ENCODE measurements around the gene SKOR2. TPM values are rescaled to one million over a fixed set of nuclear protein-coding genes. Genes with fewer than 3 reads are reported as not detected.
"Not testable (repeated sequence)": the region's sequence is repeated elsewhere in the genome, so short reads cannot be mapped to it uniquely, and the experiment has no call there.

The SKOR2 gene
- total RNA-seq, 2 experiments from 2014 or later: not detected

DNA sequence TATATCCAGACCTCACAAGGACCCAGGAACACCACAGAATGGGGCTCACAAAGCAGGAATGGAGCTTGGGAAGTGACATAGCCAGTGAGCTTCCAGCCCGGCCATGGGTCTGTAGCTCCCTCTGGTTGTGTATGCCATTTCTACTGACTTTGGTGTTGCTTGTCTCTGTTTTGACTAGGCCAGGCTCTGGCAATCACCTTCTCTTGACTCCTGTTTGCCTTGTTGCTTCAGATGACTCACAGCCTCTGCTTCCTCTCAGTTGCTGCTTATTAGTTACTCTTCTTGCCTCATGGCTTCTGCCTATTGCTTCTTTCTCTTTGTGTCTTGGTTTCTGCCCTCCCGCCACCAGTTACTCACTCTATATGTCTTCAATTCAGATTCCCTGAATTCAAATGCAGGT is 59.5 kb downstream of the SKOR2 start:
- Mint-ChIP-seq H3K9me3 (no peaks in the 10 kb centered on the region), H3K4me3 (no peak overlapping the region), H3K27me3 (peaks cover 52% of the 10 kb centered on the region), H3K36me3 (ENCODE audit: low read depth) (no peaks in the 10 kb centered on the region), H3K27ac (no peak overlapping the region), H3K4me1 (ENCODE audit: low read depth) (no peaks in the 10 kb centered on the region)
- no peak for ATAC-seq (ENCODE audit: poor library complexity)
- ChIA-PET CTCF (interaction anchor here (1.2 kb wide), 1 partner anchor 557 kb away, joined by 3 read pairs; no protein-coding TSS in a partner anchor), POLR2A (no interaction called here)
- Histone ChIP-seq H3K9me3 (ENCODE audit: control insufficient read depth in 1 of 2, insufficient read depth in 1 of 2, low read length in 2 of 2) (no peaks in the 10 kb centered on the region), H3K4me3 (ENCODE audit: low read length) (no peak overlapping the region), H3K27me3 (ENCODE audit: control insufficient read depth in 1 of 2, insufficient read depth in 2 of 2, low read length in 2 of 2) (peaks cover 2 to 9% of the 10 kb centered on the region in 2 experiments), H3K36me3 (ENCODE audit: insufficient read depth, low read length) (no peaks in the 10 kb centered on the region), H3K27ac (ENCODE audit: low read depth in 1 of 2, low read length in 2 of 2) (no peak overlapping the region), H3K4me1 (ENCODE audit: insufficient read depth, low read length) (no peaks in the 10 kb centered on the region)
- intact Hi-C loops (cut with DNase I, micrococcal nuclease): no loop called here
- TF ChIP-seq, protein P1, sequence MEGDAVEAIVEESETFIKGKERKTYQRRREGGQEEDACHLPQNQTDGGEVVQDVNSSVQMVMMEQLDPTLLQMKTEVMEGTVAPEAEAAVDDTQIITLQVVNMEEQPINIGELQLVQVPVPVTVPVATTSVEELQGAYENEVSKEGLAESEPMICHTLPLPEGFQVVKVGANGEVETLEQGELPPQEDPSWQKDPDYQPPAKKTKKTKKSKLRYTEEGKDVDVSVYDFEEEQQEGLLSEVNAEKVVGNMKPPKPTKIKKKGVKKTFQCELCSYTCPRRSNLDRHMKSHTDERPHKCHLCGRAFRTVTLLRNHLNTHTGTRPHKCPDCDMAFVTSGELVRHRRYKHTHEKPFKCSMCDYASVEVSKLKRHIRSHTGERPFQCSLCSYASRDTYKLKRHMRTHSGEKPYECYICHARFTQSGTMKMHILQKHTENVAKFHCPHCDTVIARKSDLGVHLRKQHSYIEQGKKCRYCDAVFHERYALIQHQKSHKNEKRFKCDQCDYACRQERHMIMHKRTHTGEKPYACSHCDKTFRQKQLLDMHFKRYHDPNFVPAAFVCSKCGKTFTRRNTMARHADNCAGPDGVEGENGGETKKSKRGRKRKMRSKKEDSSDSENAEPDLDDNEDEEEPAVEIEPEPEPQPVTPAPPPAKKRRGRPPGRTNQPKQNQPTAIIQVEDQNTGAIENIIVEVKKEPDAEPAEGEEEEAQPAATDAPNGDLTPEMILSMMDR (IDR thresholded peaks at IDR 0.05): no peak
- no peak for DNase-seq

DNA sequence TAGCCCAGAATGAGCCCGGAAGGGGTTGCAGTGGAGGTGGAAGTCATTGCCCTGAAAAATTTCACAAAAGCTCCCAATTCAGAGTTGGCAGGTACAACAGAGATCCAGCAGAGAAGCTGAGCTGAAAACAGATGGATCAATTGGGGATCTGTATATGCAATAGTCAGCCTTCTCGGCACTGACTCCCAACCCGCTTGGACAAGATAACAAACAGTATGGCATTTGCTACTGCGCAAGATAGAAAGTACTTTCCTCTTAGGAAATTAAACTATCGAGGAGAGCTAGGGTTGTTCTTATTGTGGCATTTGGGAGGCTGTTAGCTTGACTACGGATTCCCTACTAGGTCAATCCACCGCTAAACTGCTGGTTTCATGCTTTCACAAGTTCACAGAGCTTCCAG is 63.7 kb downstream of the SKOR2 start:
- CTCF ChIA-PET: no interaction called here
- no peak overlapping the region for H3K4me3 ChIP-seq (ENCODE audit: low read length)
- ATAC-seq (ENCODE audit: poor library complexity) (no peak), DNase-seq (no peak)
- no peak overlapping the region for H3K27ac Mint-ChIP-seq
- POLR2A ChIA-PET: interaction anchor here (0.6 kb wide), 1 partner anchor 248 kb away, joined by 3 read pairs; no protein-coding TSS in a partner anchor
- H3K27me3 Mint-ChIP-seq: peaks cover 38% of the 10 kb centered on the region
- H3K27ac ChIP-seq (ENCODE audit: low read depth in 1 of 2, low read length in 2 of 2): no peak overlapping the region
- H3K9me3 ChIP-seq (ENCODE audit: control insufficient read depth in 1 of 2, insufficient read depth in 1 of 2, low read length in 2 of 2): peaks cover 0 to 15% of the 10 kb centered on the region in 2 experiments
- no peaks in the 10 kb centered on the region for H3K36me3 ChIP-seq (ENCODE audit: insufficient read depth, low read length)
- TF ChIP-seq, protein P1 (IDR thresholded peaks at IDR 0.05): no peak
- H3K4me3 Mint-ChIP-seq: no peak overlapping the region
- H3K9me3 Mint-ChIP-seq: peaks cover 8% of the 10 kb centered on the region
- intact Hi-C loops (cut with DNase I, micrococcal nuclease): no loop called here
- H3K27me3 ChIP-seq (ENCODE audit: control insufficient read depth in 1 of 2, insufficient read depth in 2 of 2, low read length in 2 of 2): peaks cover 7 to 9% of the 10 kb centered on the region in 2 experiments
- H3K4me1 ChIP-seq (ENCODE audit: insufficient read depth, low read length): no peaks in the 10 kb centered on the region
- no peaks in the 10 kb centered on the region for H3K36me3 Mint-ChIP-seq (ENCODE audit: low read depth)
- H3K4me1 Mint-ChIP-seq (ENCODE audit: low read depth): no peaks in the 10 kb centered on the region

DNA sequence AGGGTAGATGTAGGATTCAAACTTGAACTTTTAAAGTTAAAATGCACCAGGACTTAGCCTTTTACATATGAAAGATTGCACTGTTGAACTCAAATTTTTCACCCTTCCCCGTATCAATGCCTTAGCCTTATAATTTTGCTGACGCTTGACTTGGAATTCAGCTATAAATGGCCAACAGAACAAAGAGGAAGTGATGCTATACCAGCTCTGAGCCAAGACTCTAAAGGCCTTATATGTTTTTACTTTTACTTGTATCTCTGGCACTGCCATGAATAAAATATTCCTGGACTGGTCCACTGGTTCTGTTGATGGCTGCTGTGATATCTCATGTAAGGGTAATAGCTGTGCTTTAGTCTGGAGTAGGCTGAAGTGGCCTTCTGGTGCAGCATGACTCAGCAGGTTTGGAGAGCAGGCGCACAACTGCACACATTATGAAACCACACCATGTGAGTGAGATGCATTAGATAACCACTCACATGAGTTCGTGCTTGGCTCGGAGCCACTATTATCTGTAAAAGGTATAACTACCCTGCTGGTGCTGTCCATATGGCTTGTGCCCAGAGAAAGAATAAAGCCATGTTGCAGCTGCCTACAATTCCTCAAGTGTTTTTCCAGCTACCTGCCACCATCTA is 66.9 kb downstream of the SKOR2 start:
- no peaks in the 10 kb centered on the region for H3K4me1 Mint-ChIP-seq (ENCODE audit: low read depth)
- Histone ChIP-seq H3K4me1 (ENCODE audit: insufficient read depth, low read length) (no peaks in the 10 kb centered on the region), H3K27me3 (ENCODE audit: control insufficient read depth in 1 of 2, insufficient read depth in 2 of 2, low read length in 2 of 2) (peaks cover 4 to 7% of the 10 kb centered on the region in 2 experiments), H3K27ac (ENCODE audit: low read depth in 1 of 2, low read length in 2 of 2) (no peak overlapping the region), H3K9me3 (ENCODE audit: control insufficient read depth in 1 of 2, insufficient read depth in 1 of 2, low read length in 2 of 2) (peaks cover 0 to 15% of the 10 kb centered on the region in 2 experiments), H3K4me3 (ENCODE audit: low read length) (no peak overlapping the region), H3K36me3 (ENCODE audit: insufficient read depth, low read length) (no peaks in the 10 kb centered on the region)
- no peaks in the 10 kb centered on the region for H3K36me3 Mint-ChIP-seq (ENCODE audit: low read depth)
- ChIA-PET POLR2A (no interaction called here), CTCF (no interaction called here)
- peak in 2 of 14 experiments; percentile 12 to 26 for DNase-seq
- peaks cover 26% of the 10 kb centered on the region for H3K27me3 Mint-ChIP-seq
- H3K4me3 Mint-ChIP-seq: no peak overlapping the region
- ATAC-seq (ENCODE audit: poor library complexity): no peak
- no peak overlapping the region for H3K27ac Mint-ChIP-seq
- TF ChIP-seq, protein P1 (IDR thresholded peaks at IDR 0.05): no peak
- H3K9me3 Mint-ChIP-seq: peaks cover 8% of the 10 kb centered on the region
- intact Hi-C loops (cut with DNase I, micrococcal nuclease): no loop called here

DNA sequence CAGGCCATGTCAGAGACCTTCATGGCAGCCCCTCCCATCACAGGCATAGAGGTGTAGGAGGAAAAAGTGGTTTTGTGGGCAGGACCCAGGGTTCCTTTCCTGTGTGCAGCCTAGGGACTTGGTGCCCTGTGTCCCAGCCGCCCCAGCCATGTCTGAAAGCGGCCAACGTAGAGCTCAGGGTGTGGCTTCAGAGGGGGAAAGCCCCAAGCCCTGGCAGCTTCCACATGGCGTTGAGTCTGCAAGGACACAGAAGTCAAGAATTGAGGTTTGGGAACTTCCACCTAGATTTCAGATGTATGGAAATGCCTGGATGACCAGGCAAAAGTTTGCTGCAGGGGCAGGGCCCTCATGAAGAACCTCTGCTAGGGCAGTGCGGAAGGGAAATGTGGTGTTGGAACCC is 69.3 kb downstream of the SKOR2 start:
- H3K27me3 Mint-ChIP-seq: peaks cover 17% of the 10 kb centered on the region
- H3K9me3 Mint-ChIP-seq; H3K4me3 Mint-ChIP-seq; H3K4me3 ChIP-seq (ENCODE audit: low read length); H3K27ac Mint-ChIP-seq; ATAC-seq (ENCODE audit: poor library complexity); H3K4me1 ChIP-seq (ENCODE audit: insufficient read depth, low read length); H3K27me3 ChIP-seq (ENCODE audit: control insufficient read depth in 1 of 2, insufficient read depth in 2 of 2, low read length in 2 of 2); H3K36me3 Mint-ChIP-seq (ENCODE audit: low read depth); H3K4me1 Mint-ChIP-seq (ENCODE audit: low read depth); POLR2A ChIA-PET; H3K27ac ChIP-seq (ENCODE audit: low read depth in 1 of 2, low read length in 2 of 2); intact Hi-C loops (cut with DNase I, micrococcal nuclease); H3K36me3 ChIP-seq (ENCODE audit: insufficient read depth, low read length); DNase-seq: not testable (repeated sequence)
- CTCF ChIA-PET: interaction anchor here (0.6 kb wide), 1 partner anchor 685 kb away, joined by 3 read pairs; no protein-coding TSS in a partner anchor
- peaks cover 0 to 15% of the 10 kb centered on the region in 2 experiments for H3K9me3 ChIP-seq (ENCODE audit: control insufficient read depth in 1 of 2, insufficient read depth in 1 of 2, low read length in 2 of 2)

All from CD4-positive, alpha-beta T cell (primary cell).